ENCODE measurements around the gene DYNC1I2.

DYNC1I2 gene

DNA sequence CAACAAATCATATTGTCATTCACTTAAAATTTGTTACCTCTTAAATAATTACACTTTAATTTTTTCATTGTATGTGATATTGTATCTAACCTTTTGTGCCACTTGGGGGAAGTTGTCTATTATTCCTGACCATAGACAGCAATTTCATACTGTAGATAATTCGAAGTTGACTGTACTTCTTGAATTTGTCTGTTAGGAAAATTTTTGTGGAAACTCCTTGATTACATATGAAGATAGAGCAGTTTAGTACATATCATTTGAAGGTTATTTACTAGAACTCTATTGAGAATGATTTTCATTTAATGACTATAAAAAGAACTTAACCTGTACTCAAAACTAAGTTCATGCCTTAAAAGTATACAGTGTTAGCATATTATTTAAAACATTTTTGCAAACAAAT, 5.1 kb downstream of the DYNC1I2 start:
- ATAC-seq (replicated peaks; ENCODE audit: extremely low read depth, poor library complexity, severe bottlenecking) (no peak), DNase-seq (ENCODE audit: low spot score in 2 of 2) (no peak)
- no peaks in the 10 kb centered on the region for H3K27me3 Mint-ChIP-seq
- peaks cover 24% of the 10 kb centered on the region for H3K4me1 Mint-ChIP-seq
- H3K36me3 Mint-ChIP-seq (ENCODE audit: insufficient read depth), result peaks cover 36% of the 10 kb centered on the region
- no peak overlapping the region for H3K4me3 Mint-ChIP-seq
- no peaks in the 10 kb centered on the region for H3K9me3 Mint-ChIP-seq
- no peak overlapping the region for H3K27ac Mint-ChIP-seq (ENCODE audit: low read depth)

DNA sequence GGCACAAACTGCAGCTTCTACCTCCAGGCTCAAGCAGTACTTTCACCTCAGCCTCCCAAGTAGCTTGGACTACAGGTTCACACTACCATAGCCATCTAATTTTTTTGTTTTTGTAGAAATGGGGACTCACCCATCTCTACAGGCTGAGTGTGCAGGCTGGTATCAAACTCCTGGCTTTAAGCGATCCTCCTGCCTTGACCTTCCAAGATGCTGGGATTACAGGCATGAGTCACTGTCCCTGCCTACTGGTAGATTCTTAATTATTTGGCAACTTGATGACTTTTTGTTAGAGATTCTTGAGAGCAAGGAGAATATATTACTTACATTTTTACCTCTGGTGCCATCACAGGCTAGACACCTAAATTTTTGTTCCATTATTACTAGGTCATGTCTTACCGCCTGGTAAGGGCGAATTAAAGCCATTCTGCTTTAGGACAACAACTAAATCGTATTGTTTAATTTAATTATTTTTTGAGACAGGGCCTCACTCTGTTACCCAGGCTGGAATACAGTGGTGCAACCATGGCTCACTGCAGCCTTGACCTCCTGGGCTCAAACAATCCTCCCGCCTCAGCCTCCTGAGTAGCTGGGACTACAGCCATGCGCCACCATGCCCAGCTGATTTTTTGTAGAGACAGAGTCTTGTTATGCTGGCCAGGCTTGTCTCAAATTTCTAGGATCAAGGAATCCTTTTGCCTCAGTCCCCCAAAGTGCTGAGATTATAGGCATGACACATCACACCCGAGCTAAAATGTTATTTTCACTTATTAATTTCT, 15.7 kb downstream of the DYNC1I2 start:
- Mint-ChIP-seq H3K27ac (ENCODE audit: low read depth) (no peak overlapping the region), H3K4me1 (peaks cover 13% of the 10 kb centered on the region), H3K27me3 (no peaks in the 10 kb centered on the region), H3K9me3 (no peaks in the 10 kb centered on the region), H3K4me3 (no peak overlapping the region), H3K36me3 (ENCODE audit: insufficient read depth) (peaks cover 29% of the 10 kb centered on the region)
- ATAC-seq (replicated peaks; ENCODE audit: extremely low read depth, poor library complexity, severe bottlenecking), result no peak
- DNase-seq (ENCODE audit: low spot score in 2 of 2), result no peak

DNA sequence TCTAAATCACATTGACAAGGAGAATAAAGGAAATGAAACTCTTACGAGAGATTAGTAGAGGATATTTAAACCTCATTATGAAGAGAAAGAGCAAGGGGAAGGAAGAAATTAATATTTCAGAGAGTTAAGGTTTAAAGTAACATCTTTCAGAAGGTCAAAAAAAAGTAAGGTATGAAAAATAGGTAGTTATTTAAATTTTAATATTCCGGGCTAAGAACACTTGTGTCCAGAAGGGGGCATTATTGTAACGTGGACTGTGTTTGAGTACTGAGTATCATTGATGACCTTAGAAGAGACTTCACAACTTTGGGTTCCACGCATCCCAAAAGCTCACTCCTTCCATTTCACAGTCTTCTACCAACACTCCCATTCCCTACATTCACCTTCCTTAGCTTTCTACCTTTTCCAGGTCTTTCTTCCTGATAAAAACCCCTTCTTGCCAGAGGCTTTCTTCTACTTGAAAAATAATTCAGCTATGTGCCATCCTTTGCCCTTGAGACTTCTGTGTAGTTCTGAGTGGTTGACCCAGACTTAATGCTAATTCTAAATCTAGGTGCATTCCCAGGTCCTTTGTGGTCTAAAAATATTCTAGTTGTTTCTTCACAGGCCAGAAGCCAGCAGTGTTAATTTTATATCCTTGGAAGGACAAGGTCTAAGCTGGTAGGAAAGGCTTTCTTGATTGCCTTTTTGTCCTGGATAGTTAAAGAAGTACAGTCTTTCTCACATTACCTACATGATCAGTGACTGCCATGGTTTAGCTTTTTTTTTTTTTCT, 16.5 kb downstream of the DYNC1I2 start:
- ATAC-seq (replicated peaks; ENCODE audit: extremely low read depth, poor library complexity, severe bottlenecking) (no peak), DNase-seq (ENCODE audit: low spot score in 2 of 2) (no peak)
- no peaks in the 10 kb centered on the region for H3K9me3 Mint-ChIP-seq
- no peak overlapping the region for H3K27ac Mint-ChIP-seq (ENCODE audit: low read depth)
- H3K4me3 Mint-ChIP-seq, result no peak overlapping the region
- H3K27me3 Mint-ChIP-seq, result no peaks in the 10 kb centered on the region
- H3K36me3 Mint-ChIP-seq (ENCODE audit: insufficient read depth), result peaks cover 28% of the 10 kb centered on the region
- peaks cover 13% of the 10 kb centered on the region for H3K4me1 Mint-ChIP-seq

DNA sequence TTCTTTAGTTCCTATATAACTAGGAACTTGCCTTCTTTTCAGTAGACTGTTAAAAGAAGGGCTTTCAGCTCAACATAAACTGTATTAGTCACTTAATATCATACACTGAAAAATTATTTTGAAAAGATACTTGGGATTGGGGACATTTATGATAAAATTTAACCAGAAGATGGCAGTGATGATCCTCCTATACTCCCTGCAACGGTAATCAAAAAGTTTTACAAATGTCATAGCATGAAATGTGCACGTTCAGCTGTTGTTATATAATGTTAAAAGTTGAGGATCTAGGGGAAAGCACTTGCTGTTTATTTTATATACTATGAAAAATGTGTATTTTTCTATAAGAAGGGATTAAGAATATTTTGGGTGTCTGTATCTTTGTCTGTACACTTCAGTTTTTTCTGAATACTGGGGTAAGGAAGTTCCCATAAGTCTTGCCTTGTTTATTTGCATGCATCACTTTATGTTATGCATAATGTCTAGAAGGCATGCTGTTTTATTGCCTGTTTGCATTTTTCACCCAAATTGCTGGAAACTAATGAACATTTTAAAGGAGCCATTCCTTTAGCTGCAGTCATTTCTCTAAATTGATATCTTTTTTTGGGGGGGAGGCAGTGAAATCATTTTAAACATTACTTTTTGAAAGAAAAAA, 19.0 kb downstream of the DYNC1I2 start:
- Mint-ChIP-seq H3K36me3 (ENCODE audit: insufficient read depth) (peaks cover 27% of the 10 kb centered on the region), H3K4me1 (peaks cover 7% of the 10 kb centered on the region), H3K27me3 (no peaks in the 10 kb centered on the region), H3K9me3 (no peaks in the 10 kb centered on the region), H3K27ac (ENCODE audit: low read depth) (no peak overlapping the region), H3K4me3 (no peak overlapping the region)
- DNase-seq (ENCODE audit: low spot score in 2 of 2), result no peak
- ATAC-seq (replicated peaks; ENCODE audit: extremely low read depth, poor library complexity, severe bottlenecking), result no peak

DNA sequence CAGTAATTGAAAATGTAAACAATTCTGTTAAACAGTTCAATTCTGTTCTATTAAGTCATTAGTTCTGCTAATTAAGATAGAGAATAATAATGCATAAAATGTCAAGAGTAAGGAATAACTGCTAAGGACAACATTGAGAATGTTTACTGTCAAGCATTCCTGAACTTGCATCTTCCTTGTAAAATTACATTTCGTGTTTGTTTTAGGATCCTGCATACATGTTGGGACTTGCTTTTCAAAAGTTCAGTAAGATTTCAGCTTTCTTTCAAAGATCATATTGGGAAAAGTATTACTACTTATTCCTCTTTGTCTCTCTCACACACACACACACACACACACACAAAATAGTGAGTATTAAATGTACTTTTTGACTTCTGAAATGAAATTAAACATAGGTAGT, 20.5 kb downstream of the DYNC1I2 start:
- H3K36me3 Mint-ChIP-seq (ENCODE audit: insufficient read depth), result peaks cover 22% of the 10 kb centered on the region
- no peak overlapping the region for H3K27ac Mint-ChIP-seq (ENCODE audit: low read depth)
- no peak for ATAC-seq (replicated peaks; ENCODE audit: extremely low read depth, poor library complexity, severe bottlenecking)
- no peak overlapping the region for H3K4me3 Mint-ChIP-seq
- H3K27me3 Mint-ChIP-seq, result no peaks in the 10 kb centered on the region
- peaks cover 7% of the 10 kb centered on the region for H3K4me1 Mint-ChIP-seq
- H3K9me3 Mint-ChIP-seq, result no peaks in the 10 kb centered on the region
- no peak for DNase-seq (ENCODE audit: low spot score in 2 of 2)

DNA sequence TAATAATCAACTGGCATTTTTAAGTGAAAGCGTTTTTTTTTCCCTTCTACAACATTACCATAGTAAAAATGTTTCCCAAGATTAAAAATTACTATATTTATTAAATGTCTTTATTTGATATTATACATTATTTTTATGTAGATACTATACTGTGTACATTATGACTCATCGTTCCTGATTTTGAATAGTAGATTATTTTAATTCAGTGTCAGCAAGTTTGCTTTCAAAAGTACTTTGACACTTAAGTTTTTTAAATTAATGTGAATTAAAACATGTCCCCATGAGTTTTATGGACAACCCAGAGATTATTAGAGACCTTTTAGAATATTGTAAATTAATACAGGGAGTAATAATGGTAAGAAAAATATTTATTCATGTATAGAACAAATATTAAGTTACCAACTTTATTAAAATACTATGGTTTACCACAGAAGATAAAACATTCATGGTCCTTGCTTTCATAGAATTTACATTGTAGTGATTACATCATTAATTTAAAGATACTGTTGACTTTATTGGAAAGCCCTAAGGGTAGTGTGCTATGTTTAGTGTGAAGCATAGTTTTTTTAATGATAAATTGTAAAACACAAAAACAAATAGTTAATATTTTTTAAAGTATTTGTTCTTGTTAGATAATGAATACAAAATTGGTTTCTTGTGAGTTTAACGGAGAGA, 21.9 kb downstream of the DYNC1I2 start:
- DNase-seq (ENCODE audit: low spot score in 2 of 2) (no peak), ATAC-seq (replicated peaks; ENCODE audit: extremely low read depth, poor library complexity, severe bottlenecking) (no peak)
- H3K36me3 Mint-ChIP-seq (ENCODE audit: insufficient read depth), result peaks cover 17% of the 10 kb centered on the region
- no peaks in the 10 kb centered on the region for H3K9me3 Mint-ChIP-seq
- H3K27me3 Mint-ChIP-seq, result no peaks in the 10 kb centered on the region
- no peak overlapping the region for H3K4me3 Mint-ChIP-seq
- no peak overlapping the region for H3K27ac Mint-ChIP-seq (ENCODE audit: low read depth)
- peaks cover 4% of the 10 kb centered on the region for H3K4me1 Mint-ChIP-seq

DNA sequence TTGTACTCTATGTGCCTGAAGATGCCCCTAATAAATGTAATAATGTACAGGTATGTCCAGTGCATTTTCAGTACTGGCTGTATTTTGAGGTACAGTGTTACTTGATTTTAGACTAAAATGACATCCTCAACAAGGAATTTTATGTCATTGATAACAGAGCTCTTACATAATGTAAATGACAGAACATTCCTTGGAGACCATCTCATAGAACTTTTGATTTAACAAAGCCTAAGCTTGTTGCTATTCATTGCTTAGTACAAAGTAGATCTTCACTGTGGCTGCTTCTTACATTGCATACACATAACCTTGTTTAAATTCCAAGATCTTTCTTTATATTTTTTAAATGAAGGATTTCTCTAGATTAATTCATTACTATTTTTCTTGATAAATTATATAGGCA, 24.1 kb downstream of the DYNC1I2 start:
- H3K27ac Mint-ChIP-seq (ENCODE audit: low read depth), result no peak overlapping the region
- H3K27me3 Mint-ChIP-seq, result no peaks in the 10 kb centered on the region
- H3K4me1 Mint-ChIP-seq, result peaks cover 4% of the 10 kb centered on the region
- ATAC-seq (replicated peaks; ENCODE audit: extremely low read depth, poor library complexity, severe bottlenecking) (no peak), DNase-seq (ENCODE audit: low spot score in 2 of 2) (no peak)
- no peaks in the 10 kb centered on the region for H3K9me3 Mint-ChIP-seq
- peaks cover 26% of the 10 kb centered on the region for H3K36me3 Mint-ChIP-seq (ENCODE audit: insufficient read depth)
- H3K4me3 Mint-ChIP-seq, result no peak overlapping the region

DNA sequence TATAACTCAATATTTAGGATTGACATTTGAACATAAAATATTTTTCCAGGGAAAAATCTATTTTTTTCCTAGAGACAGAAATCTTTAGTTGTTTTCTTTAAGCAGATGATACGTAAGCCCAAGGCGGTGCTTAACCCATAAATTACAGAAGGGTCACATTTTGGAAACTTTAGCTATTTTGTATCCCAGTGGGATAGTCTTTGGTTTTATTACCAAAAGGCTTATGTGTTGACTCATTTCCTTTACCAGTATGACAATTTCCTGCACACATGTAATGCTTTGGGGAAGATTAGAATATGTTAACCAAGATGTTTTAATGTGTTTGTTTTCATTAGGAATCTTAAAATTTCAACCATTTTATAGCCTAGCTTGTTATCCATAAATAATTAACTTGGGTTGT, 24.8 kb downstream of the DYNC1I2 start:
- Mint-ChIP-seq H3K4me1 (peaks cover 4% of the 10 kb centered on the region), H3K9me3 (no peaks in the 10 kb centered on the region), H3K36me3 (ENCODE audit: insufficient read depth) (peaks cover 29% of the 10 kb centered on the region), H3K27ac (ENCODE audit: low read depth) (no peak overlapping the region), H3K27me3 (no peaks in the 10 kb centered on the region), H3K4me3 (no peak overlapping the region)
- DNase-seq (ENCODE audit: low spot score in 2 of 2) (no peak), ATAC-seq (replicated peaks; ENCODE audit: extremely low read depth, poor library complexity, severe bottlenecking) (no peak)

DNA sequence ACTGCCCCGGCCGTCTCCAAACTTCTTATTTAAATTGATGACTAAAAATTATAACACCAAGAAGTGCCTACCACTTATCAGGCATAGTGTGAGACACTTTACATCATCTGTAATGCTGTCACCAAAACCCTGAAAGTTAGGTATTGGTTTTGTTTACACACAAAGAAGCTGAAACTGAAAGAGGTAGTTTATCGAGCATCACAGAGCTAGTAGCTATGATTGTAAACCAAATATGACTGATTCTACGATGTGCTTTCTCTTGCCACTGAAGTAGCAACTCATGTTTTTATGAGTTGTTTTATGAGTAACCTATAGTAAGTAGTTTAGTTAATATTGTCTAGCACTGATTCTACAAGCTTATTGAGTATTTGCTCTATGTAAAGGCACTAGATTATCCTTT, 31.5 kb downstream of the DYNC1I2 start:
- H3K27me3 Mint-ChIP-seq, result no peaks in the 10 kb centered on the region
- peaks cover 38% of the 10 kb centered on the region for H3K36me3 Mint-ChIP-seq (ENCODE audit: insufficient read depth)
- no peak for DNase-seq (ENCODE audit: low spot score in 2 of 2)
- ATAC-seq (replicated peaks; ENCODE audit: extremely low read depth, poor library complexity, severe bottlenecking), result no peak
- H3K27ac Mint-ChIP-seq (ENCODE audit: low read depth), result no peak overlapping the region
- no peak overlapping the region for H3K4me3 Mint-ChIP-seq
- H3K9me3 Mint-ChIP-seq, result no peaks in the 10 kb centered on the region
- no peaks in the 10 kb centered on the region for H3K4me1 Mint-ChIP-seq

DNA sequence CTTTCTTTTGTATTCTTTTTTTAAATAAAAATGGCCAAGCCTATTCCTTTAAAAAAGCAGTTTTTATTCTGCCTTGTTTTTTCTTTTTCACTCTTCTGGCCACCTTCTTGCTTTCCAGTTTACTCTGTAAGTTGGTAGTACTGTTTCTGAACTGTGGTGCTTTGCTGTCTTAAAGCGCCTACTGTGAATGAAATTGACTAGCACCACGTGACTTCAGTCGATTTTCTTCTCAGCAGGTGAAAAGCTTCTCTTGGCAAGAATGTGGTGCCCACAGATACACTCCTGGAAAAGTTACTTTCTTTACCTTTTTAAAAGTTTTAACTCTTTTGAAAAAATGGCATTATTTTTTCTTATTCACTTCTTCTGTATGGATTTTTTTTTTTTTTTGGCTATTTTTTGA, 32.4 kb downstream of the DYNC1I2 start:
- Mint-ChIP-seq H3K27ac (ENCODE audit: low read depth) (no peak overlapping the region), H3K9me3 (no peaks in the 10 kb centered on the region), H3K27me3 (no peaks in the 10 kb centered on the region), H3K4me3 (no peak overlapping the region), H3K36me3 (ENCODE audit: insufficient read depth) (peaks cover 40% of the 10 kb centered on the region), H3K4me1 (no peaks in the 10 kb centered on the region)
- ATAC-seq (replicated peaks; ENCODE audit: extremely low read depth, poor library complexity, severe bottlenecking), result no peak
- no peak for DNase-seq (ENCODE audit: low spot score in 2 of 2)

DNA sequence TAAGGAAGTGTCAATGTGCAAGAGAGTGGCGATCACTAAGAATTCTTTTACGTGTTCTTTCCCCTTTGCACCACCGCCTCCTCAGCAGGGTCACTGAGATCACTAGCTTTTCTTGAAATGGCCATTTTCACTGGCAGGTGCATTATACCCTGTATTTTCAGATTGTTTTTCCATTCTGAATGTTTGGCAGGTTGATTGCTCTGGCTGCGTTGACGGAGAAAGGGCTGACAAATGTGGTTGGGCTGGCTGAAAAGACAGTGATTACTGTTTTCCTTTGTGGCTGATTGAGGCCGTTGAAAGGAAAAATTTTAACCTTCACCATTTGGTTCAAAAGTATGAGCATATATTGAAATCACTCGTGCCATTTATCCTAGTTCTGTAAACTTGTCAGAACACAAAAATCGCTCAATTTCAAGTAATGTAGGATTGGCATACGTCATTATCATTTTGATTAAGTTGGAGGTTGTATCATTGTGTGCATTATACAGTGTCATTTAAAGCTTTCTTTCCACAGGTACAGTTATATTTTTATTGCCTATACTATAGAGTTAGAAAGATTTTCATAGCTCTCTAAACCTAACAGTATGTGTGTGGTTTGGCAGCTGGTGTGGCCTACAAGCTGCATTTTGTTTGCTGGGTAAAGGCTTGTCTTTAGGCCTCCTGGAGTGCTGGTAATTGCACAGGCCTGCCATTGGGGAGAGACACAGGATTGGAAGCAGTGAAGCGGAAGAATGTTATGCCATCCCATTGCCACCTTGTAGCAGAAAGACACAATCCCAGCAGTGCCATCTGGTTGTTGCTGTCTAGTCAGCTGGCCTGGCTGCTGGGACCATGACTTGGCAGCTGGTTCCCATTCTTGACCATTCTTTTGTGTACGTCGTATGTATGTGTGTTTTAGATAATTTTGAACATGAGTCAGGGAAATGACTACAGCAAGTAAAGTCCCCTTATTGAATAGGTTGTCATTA, 36.7 kb downstream of the DYNC1I2 start:
- H3K27me3 Mint-ChIP-seq, result no peaks in the 10 kb centered on the region
- H3K36me3 Mint-ChIP-seq (ENCODE audit: insufficient read depth), result peaks cover 45% of the 10 kb centered on the region
- no peak for DNase-seq (ENCODE audit: low spot score in 2 of 2)
- H3K27ac Mint-ChIP-seq (ENCODE audit: low read depth), result no peak overlapping the region
- H3K4me3 Mint-ChIP-seq, result no peak overlapping the region
- H3K4me1 Mint-ChIP-seq, result no peaks in the 10 kb centered on the region
- no peak for ATAC-seq (replicated peaks; ENCODE audit: extremely low read depth, poor library complexity, severe bottlenecking)
- no peaks in the 10 kb centered on the region for H3K9me3 Mint-ChIP-seq
